Islet precursor cell (in vitro differentiated cells): ENCODE data around the gene TCFL5.
A peak's percentile ranks its signal among the peaks of the same experiment; 100 is the strongest.

ENCODE experiments used
- DNase-seq: peaks from one replicate; pipeline ENCODE4 v3.0.0-alpha.2; 2018

TCFL5 gene

DNA sequence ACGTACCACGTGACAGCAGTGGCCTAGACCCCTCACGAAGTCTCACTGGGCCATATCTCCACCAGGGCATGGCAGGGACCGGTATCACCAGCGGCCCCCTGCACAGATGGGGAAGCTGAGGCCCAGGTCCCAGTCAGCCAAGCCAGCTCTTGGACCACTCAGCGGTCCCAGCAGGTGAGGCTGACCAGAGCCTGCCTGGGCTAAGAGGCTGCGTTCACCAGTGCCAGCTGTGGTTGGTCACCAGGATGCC, 67.9 kb downstream of the TCFL5 start:
- DNase-seq = no peak

- DNase-seq = no peak
These were observed 68.5 kb downstream of the TCFL5 start for GRCh38 chr20:62792940-62793756.

DNA sequence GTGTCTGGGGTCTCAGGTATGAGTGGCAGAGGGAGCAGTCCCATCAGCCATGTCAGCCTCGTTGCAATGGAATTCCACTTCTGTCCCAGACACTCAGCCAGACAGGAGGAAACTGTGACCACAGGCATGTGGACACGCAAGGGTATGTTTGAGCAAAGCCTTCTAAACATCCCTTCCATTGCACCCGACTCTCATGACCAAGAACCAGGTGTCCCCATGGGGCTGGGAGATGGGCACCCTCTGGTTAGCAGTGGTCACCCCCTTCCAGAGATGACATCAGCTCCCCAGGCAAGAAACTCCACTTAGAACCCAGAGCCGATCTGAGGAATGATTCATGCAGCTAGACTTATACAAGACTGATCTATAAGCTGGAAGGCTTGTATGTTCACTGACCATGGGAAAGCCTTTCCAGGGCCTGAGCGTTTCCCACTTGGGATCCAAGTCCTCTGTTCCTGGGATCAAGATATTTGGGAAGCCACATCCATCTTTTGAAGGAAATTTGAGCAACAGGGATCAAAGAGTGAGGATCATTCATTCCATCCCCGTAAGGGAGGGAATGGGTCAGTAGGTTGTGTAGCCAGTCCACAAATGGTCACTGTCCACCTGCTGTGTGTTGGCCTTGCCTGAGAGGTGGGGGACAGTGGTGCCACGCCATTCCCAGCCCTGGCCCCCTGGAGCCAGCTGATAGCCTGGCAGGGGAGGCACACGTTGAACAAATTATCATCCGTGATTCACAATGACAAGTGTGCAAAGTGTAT, 69.3 kb downstream of the TCFL5 start:
- DNase-seq = peak; percentile 95

DNA sequence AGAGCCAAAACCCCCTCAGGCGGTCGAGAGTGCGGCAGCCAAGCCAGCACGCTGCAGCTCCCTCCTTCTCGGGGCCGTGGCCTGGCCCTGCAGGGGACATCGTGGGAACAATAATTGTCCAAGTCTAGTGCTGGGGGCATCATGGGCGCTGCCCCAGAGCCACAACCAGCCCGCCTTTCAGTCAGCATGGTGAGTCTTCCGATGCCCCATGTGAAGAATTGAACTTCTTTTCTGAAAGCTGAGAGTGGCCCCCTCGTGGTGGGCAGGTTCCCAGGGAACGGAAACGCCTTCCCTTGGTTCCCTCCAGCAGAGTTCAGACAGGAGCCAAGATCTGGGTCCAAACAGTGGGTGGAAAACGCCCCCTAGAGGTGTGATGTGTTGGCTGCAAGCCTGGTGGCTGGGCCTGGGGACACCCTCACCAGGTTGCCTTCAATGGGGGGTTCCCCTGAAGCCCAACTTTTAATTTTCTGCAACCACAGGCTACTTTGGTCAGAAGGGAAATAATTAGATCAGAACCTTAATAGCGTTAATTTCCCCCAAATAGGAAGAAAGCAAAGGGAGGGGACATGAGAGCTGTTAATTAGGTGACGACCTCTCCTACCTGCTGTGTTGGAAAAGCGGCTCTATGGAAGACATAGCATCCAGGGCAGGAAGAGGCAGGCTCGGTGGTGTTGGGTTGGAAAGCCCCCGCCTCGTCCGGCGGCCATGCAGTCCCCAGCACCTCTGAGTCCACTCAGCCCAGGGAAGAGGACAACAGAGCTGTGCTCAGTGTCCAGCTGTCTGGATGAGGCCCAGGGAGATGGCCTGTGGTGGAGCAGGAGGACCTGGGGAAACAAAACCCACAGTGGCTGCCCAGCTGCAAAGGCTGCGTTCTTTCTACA, 70.1 kb downstream of the TCFL5 start:
- DNase-seq = peak; percentile 95
